GM12864 (cell line): Measurements from ENCODE around the gene C5AR1.
"Not testable (repeated sequence)": the region's sequence is repeated elsewhere in the genome, so short reads cannot be mapped to it uniquely, and the experiment has no call there.

Experiments used
- DNase-seq: peaks from one replicate; pipeline ENCODE4 v3.0.0-alpha.2; 2011; ENCODE audit warnings: low read depth
- H3K4me3 ChIP-seq: 2 replicates; pipeline ENCODE4 v1.5.1; 2011; ENCODE audit warnings: mild to moderate bottlenecking, low read depth, low read length, control low read depth
- TF ChIP-seq, protein P1 (sequence below): IDR thresholded peaks from 2 replicates; pipeline ENCODE4 v1.5.1; 2011; ENCODE audit warnings: low read depth, mild to moderate bottlenecking, moderate library complexity, low read length, control low read depth, inconsistent platforms; ENCODE audit errors: missing control alignments

Gene C5AR1

DNA sequence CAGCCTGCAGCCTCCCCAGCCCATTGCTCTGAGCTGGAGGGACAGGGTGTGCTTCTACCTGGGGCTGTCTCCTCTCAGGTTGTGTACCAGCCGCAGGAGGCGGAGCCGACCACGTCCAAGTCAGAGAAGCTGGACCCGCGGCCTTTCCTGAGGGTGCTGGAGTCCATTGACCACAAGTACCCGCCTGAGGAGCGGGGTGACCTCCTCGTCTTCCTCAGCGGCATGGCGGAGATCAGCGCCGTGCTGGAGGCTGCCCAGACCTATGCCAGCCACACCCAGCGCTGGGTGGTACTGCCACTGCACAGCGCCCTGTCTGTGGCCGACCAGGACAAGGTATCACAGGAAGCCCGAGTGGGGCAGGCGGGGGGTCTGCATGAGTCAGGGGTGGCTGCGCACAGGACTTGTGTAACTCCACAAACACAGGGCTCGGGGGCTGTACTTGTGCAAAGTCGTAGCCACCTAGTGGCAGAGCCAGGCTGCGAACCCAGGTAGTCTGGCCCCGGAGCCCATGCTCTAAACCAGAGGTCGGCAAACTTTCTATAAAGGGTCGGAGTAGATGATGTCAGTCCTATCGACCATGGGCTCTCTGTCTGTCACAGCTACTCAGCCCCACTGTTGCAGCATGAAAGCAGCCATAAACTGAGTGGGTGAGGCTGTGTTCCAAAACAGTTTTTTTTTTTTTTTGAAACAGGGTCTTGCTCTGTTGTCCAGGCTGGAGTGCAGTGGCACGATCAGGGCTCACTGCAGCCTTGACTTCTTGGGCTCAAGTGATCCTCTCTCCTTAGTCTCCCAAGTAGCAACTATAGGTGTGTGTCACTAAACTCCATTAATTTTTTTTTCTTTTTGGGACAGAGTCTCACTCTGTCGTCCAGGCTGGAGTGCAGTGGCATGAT, 48.4 kb downstream of the C5AR1 start:
- DNase-seq, result no peak
- TF ChIP-seq, protein P1, sequence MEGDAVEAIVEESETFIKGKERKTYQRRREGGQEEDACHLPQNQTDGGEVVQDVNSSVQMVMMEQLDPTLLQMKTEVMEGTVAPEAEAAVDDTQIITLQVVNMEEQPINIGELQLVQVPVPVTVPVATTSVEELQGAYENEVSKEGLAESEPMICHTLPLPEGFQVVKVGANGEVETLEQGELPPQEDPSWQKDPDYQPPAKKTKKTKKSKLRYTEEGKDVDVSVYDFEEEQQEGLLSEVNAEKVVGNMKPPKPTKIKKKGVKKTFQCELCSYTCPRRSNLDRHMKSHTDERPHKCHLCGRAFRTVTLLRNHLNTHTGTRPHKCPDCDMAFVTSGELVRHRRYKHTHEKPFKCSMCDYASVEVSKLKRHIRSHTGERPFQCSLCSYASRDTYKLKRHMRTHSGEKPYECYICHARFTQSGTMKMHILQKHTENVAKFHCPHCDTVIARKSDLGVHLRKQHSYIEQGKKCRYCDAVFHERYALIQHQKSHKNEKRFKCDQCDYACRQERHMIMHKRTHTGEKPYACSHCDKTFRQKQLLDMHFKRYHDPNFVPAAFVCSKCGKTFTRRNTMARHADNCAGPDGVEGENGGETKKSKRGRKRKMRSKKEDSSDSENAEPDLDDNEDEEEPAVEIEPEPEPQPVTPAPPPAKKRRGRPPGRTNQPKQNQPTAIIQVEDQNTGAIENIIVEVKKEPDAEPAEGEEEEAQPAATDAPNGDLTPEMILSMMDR, result peak; percentile 38
- H3K4me3 ChIP-seq, result no peak overlapping the region

DNA sequence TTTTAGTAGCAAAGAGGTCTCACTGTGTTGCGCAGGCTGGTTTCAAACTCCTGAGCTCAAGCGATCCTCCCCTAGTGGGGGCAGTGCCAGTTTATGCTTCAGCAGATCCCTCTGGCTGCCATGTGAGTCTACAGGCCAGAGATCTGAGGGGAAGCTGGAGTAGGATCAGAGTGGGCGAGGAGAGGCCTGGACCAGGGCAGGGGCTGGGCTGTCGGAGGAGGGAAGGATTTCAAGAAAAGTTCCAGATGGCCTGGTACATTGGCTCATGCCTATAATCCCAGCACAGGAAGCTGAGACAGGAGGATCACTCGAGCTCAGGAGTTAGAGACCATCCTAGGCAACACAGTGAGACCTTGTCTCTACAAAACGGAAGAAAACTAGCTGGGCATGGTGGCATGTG, 49.3 kb downstream of the C5AR1 start:
- DNase-seq, result no peak
- H3K4me3 ChIP-seq, result no peak overlapping the region
- TF ChIP-seq, protein P1, result no peak

DNA sequence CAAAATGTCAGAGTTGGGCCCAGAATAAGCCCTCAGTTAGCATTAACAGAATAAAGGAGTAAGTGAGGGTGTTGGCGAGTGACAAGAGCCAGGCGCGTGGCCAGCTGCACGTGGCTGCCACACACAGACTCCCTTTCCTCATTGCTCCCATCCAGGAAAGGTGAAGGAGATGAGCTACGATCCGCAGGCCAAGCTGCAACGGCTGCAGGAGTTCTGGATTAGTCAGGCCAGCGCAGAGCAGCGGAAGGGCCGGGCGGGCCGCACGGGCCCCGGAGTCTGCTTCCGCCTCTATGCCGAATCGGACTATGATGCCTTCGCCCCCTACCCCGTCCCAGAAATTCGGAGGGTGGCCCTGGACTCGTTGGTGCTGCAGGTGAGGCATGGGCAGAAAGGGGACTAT, 52.7 kb downstream of the C5AR1 start:
- TF ChIP-seq, protein P1, result no peak
- H3K4me3 ChIP-seq, result no peak overlapping the region
- no peak for DNase-seq

DNA sequence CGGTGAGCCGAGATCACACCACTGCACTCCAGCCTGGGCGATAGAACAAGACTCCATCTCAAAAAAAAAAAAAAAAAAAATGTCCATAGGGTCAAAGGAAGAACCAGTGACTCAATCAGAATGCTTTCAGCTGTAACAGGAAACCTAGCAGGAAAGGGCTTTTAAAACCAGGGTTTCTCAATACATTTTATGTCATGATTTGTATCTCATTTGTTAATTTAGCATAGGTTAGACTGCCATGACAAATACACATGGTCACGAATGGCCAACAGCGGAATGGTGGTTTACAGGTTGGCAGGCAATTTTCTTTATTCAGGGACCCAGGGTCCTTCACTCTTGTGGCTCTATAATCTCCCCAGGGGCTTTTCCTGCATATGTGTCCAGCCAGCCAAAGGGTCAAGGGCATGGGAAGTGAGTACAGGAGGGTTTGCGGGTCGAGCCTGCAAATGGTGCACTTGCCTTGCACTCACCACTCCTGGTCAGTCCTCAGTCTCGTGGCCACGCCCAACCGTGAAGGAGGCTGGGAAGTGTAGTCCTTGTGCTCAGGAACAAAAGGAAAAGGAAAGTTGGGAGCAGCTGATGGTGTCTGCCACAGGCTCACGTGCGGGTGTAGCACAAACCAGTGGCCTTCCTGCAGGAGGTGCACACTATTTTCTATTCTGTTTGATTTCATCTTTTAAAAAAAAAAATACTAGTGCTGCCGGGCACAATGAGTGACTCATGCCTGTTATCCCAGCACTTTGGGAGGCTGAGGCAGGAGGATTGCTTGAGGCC, 54.3 kb downstream of the C5AR1 start:
- no peak for DNase-seq
- TF ChIP-seq, protein P1, result no peak
- H3K4me3 ChIP-seq, result no peak overlapping the region

DNA sequence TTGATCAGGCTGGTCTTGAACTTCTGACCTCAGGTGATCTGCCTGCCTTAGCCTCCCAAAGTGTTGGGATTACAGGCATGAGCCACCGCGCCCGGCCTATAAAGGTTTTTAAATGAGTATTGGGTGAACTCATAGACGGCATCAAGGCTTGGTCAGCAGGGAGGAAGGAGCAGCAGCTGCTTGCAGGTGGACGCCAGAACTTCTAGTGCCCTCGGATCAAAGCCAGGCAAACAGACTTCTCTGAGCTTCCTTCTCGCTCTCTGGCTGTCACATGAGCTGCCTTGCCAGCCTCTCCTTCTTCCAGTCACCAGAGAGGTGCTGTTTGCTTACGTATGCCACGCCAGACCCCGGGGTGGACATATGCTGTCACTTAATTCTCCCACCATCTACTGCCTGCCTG, 55.8 kb downstream of the C5AR1 start:
- not testable (repeated sequence) for DNase-seq, H3K4me3 ChIP-seq

DNA sequence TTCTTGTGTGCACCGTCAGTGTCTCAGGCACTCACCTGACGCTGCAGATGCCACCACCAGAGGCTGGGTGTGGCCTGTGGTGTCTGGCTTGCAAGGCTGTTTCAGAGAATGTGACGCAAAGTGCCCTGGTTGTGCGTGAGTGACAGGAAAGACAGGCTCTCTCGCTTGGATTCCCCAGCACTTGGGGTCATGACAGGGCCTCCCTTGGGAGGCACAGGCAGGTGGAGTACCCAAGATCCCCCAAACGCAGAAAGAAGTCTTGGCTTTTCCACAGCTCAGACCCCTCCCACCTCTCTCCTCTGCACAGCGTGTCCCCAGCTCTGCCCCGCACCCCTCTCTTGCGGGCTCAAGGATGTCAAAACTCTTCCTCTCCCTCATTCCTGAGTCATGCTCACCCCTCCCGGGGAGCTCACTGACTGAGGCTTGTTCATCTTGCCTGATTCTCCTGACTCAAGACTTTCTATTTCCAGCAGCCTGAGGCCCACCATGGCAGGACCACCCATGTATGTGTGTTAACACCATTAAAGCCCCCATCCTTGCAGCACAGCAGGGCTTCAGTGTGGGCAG, 60.5 kb downstream of the C5AR1 start:
- H3K4me3 ChIP-seq, result no peak overlapping the region
- TF ChIP-seq, protein P1, result no peak
- no peak for DNase-seq

DNA sequence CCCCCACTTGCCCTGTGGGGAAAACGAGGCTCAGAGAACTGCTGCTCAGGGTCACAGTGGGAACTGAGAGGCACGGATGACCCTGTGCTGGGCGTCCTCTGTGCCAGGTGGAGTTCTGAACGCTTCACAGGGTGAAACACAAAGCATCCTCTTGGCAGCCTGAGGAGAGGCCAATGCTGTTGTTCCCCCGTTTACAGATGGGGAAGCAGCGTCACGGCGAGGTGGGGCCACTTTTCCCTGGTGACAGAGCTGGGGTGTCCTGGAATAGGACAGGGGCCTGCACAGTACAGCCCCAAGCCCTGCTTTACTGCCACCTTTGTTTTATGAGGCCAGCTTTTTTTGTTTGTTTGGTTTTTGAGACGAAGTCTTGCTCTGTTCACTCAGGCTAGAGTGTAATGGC, 61.6 kb downstream of the C5AR1 start:
- DNase-seq, result no peak
- TF ChIP-seq, protein P1, result no peak
- no peak overlapping the region for H3K4me3 ChIP-seq
